K562 (cell line): ENCODE results near the gene CNKSR1. TPM values are rescaled to one million over a fixed set of nuclear protein-coding genes. Genes with fewer than 3 reads are reported as not detected.

ENCODE experiments used
- ATF6 ChIP-seq: sonication (generic); formaldehyde crosslinking; IDR thresholded peaks from 2 replicates; pipeline ENCODE4 v1.4.0; 2020; ENCODE audit warnings: mild to moderate bottlenecking, missing genetic modification reagents
- CHD4 ChIP-seq: fragments of 200-600 bp; sonication (generic); IDR thresholded peaks from 3 replicates; pipeline ENCODE4 v1.6.1; 2012; ENCODE audit warnings: low read depth, mild to moderate bottlenecking, mixed read lengths, low read length, inconsistent platforms; ENCODE audit not compliant: insufficient read depth, insufficient replicate concordance, poor library complexity, severe bottlenecking
- DMBX1 ChIP-seq: fragments of 250-450 bp; sonication (Bioruptor Pico); IDR thresholded peaks from 2 replicates; pipeline ENCODE4 v1.8.0; 2022; ENCODE audit warnings: inconsistent platforms, mild to moderate bottlenecking, moderate library complexity, borderline replicate concordance
- ELK3 ChIP-seq: fragments of 450-650 bp; formaldehyde crosslinking; IDR thresholded peaks from 2 replicates; pipeline ENCODE4 v1.4.0; 2020; ENCODE audit warnings: mild to moderate bottlenecking
- EP400 ChIP-seq: fragments of 450-650 bp; IDR thresholded peaks from 2 replicates; pipeline ENCODE4 v1.6.1; 2017; ENCODE audit warnings: antibody characterized with exemption, mild to moderate bottlenecking, moderate library complexity
- FOXJ3 ChIP-seq: sonication (generic); formaldehyde crosslinking; IDR thresholded peaks from 2 replicates; pipeline ENCODE4 v1.4.0; 2020; ENCODE audit warnings: mild to moderate bottlenecking, missing genetic modification reagents
- MTA3 ChIP-seq: fragments of 450-650 bp; formaldehyde crosslinking; IDR thresholded peaks from 2 replicates; pipeline ENCODE4 v1.6.1; 2017; ENCODE audit warnings: mild to moderate bottlenecking, borderline replicate concordance
- NFATC3 ChIP-seq: fragments of 450-650 bp; IDR thresholded peaks from 2 replicates; pipeline ENCODE4 v1.6.1; 2017; ENCODE audit warnings: mild to moderate bottlenecking
- PHF21A ChIP-seq: fragments of 450-650 bp; IDR thresholded peaks from 2 replicates; pipeline ENCODE4 v1.6.1; 2017; ENCODE audit warnings: low read depth, borderline replicate concordance
- POLR2AphosphoS5 ChIP-seq: IDR thresholded peaks from 2 replicates; pipeline ENCODE4 v1.6.1; 2011; ENCODE audit warnings: mild to moderate bottlenecking, low read depth, low read length, moderate library complexity; ENCODE audit not compliant: control insufficient read depth, insufficient read depth
- POU5F1 ChIP-seq: fragments of 150-350 bp; IDR thresholded peaks from 2 replicates; pipeline ENCODE4 v1.6.1; 2014; ENCODE audit warnings: borderline replicate concordance, low read length, low read depth, mild to moderate bottlenecking; ENCODE audit not compliant: partially characterized antibody
- RFX5 ChIP-seq: IDR thresholded peaks from 2 replicates; pipeline ENCODE4 v1.6.1; 2011; ENCODE audit warnings: low read depth, mild to moderate bottlenecking, improper control_type of control experiment, low read length
- RFX7 ChIP-seq: fragments of 250-450 bp; sonication (Bioruptor Pico); IDR thresholded peaks from 2 replicates; pipeline ENCODE4 v1.5.1; 2021; ENCODE audit warnings: mild to moderate bottlenecking
- RNF219 ChIP-seq: fragments of 250-450 bp; sonication (Bioruptor Pico); IDR thresholded peaks from 2 replicates; pipeline ENCODE4 v1.5.0; 2022; ENCODE audit warnings: mild to moderate bottlenecking
- ZFPM2 ChIP-seq: fragments of 250-450 bp; sonication (Bioruptor Pico); IDR thresholded peaks from 2 replicates; pipeline ENCODE4 v1.5.1; 2022; ENCODE audit warnings: mild to moderate bottlenecking
- ZNF324 ChIP-seq: fragments of 250-450 bp; sonication (Bioruptor Pico); IDR thresholded peaks from 2 replicates; pipeline ENCODE4 v1.4.0; 2020; ENCODE audit warnings: mild to moderate bottlenecking
- ZNF586 ChIP-seq: fragments of 450-650 bp; formaldehyde crosslinking; conservative IDR thresholded peaks from 2 replicates; pipeline ENCODE4 v1.4.0; 2020; ENCODE audit warnings: mild to moderate bottlenecking, moderate library complexity
- polyA plus RNA-seq, 8 experiments: library from polyadenylated mRNA; depleted of rRNA in 4 of 8; stranded (reverse) in 5 of 8; unstranded in 3 of 8; fragments of >200 nt; fragmentation: Nextera tagmentation in 2 of 8; fragmentation: Illumina TruSeq in 1 of 8; extraction: Ambion mirVana in 2 of 8; extraction: Trizol in 1 of 8; gene quantifications; 2 replicates each; pipeline versions ENCODE4 v1.2.1 to v1.2.3, GENCODE V29; 2011 to 2014; ENCODE audit warnings: inconsistent platforms in 1 of 8, missing spikeins in 1 of 8
- total RNA-seq, 7 experiments: library from RNA; depleted of rRNA in 6 of 7; stranded (reverse); fragments of >200 nt in 6 of 7; fragmentation: Illumina TruSeq in 2 of 7; extraction: Trizol in 2 of 7; gene quantifications; 2 replicates each; pipeline versions ENCODE4 v1.2.1 to v1.2.3, GENCODE V29; 2011 to 2021; ENCODE audit warnings: low replicate concordance in 1 of 7
- TF ChIP-seq, protein P1 (sequence below): sonication (generic); formaldehyde crosslinking; IDR thresholded peaks from 2 replicates; pipeline ENCODE4 v1.8.0; 2022; ENCODE audit warnings: mild to moderate bottlenecking, low read depth, missing genetic modification reagents
- TF ChIP-seq, protein P2 (sequence below): fragments of 450-650 bp; IDR thresholded peaks from 2 replicates; pipeline ENCODE4 v1.7.0; 2016; ENCODE audit warnings: borderline replicate concordance

Gene CNKSR1
- total and polyA plus RNA-seq, 9 of the 15 experiments (the other 6 are each of a cell fraction or from before 2014, with no cell fraction given), result 0.03 to 2.8 (median 1.1) TPM

GRCh38 chr1:26169669-26170471 is 7.4 kb upstream of the CNKSR1 start, which contains the start of gene ZNF593 (continued):
- no peak; the same call in 1 of the 2 replicates for TF ChIP-seq ATF6
- peak; percentile 69 for TF ChIP-seq CHD4
- TF ChIP-seq FOXJ3 (CRISPR knock-in tag), result no peak
- TF ChIP-seq ELK3 (CRISPR knock-in tag), result no peak
- TF ChIP-seq, protein P1, sequence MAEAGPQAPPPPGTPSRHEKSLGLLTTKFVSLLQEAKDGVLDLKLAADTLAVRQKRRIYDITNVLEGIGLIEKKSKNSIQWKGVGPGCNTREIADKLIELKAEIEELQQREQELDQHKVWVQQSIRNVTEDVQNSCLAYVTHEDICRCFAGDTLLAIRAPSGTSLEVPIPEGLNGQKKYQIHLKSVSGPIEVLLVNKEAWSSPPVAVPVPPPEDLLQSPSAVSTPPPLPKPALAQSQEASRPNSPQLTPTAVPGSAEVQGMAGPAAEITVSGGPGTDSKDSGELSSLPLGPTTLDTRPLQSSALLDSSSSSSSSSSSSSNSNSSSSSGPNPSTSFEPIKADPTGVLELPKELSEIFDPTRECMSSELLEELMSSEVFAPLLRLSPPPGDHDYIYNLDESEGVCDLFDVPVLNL (CRISPR knock-in tag), result peak; percentile 61; the same call in 1 of the 2 replicates
- peak; percentile 79; the same call in 1 of the 2 replicates for TF ChIP-seq RFX5
- peak; percentile 99 for TF ChIP-seq EP400
- TF ChIP-seq MTA3, result peak; percentile 98
- no peak for TF ChIP-seq RFX7 (CRISPR knock-in tag)
- no peak for TF ChIP-seq ZNF324 (CRISPR knock-in tag)
- peak; percentile 20 for TF ChIP-seq POU5F1
- no peak for TF ChIP-seq DMBX1
- peak; percentile 7; the same call in 1 of the 2 replicates for TF ChIP-seq PHF21A
- TF ChIP-seq RNF219 (CRISPR knock-in tag), result no peak
- TF ChIP-seq NFATC3, result no peak
- TF ChIP-seq ZNF586 (CRISPR knock-in tag), result no peak
- peak; percentile 77; the same call in 1 of the 2 replicates for TF ChIP-seq POLR2AphosphoS5
- TF ChIP-seq ZFPM2 (CRISPR knock-in tag), result 0 out of 2 replicates have a peak, but pooled peaks have one; percentile 37
- TF ChIP-seq, protein P2, sequence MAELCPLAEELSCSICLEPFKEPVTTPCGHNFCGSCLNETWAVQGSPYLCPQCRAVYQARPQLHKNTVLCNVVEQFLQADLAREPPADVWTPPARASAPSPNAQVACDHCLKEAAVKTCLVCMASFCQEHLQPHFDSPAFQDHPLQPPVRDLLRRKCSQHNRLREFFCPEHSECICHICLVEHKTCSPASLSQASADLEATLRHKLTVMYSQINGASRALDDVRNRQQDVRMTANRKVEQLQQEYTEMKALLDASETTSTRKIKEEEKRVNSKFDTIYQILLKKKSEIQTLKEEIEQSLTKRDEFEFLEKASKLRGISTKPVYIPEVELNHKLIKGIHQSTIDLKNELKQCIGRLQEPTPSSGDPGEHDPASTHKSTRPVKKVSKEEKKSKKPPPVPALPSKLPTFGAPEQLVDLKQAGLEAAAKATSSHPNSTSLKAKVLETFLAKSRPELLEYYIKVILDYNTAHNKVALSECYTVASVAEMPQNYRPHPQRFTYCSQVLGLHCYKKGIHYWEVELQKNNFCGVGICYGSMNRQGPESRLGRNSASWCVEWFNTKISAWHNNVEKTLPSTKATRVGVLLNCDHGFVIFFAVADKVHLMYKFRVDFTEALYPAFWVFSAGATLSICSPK, result no peak
